ENCODE measurements around the gene TMEM140. TPM values are rescaled to one million over a fixed set of nuclear protein-coding genes. Genes with fewer than 3 reads are reported as not detected.

Gene TMEM140
- total and polyA plus RNA-seq, 2 of the 13 experiments (the other 11 are each of a cell fraction or from before 2014, with no cell fraction given) = 9.2 to 21.7 TPM

DNA sequence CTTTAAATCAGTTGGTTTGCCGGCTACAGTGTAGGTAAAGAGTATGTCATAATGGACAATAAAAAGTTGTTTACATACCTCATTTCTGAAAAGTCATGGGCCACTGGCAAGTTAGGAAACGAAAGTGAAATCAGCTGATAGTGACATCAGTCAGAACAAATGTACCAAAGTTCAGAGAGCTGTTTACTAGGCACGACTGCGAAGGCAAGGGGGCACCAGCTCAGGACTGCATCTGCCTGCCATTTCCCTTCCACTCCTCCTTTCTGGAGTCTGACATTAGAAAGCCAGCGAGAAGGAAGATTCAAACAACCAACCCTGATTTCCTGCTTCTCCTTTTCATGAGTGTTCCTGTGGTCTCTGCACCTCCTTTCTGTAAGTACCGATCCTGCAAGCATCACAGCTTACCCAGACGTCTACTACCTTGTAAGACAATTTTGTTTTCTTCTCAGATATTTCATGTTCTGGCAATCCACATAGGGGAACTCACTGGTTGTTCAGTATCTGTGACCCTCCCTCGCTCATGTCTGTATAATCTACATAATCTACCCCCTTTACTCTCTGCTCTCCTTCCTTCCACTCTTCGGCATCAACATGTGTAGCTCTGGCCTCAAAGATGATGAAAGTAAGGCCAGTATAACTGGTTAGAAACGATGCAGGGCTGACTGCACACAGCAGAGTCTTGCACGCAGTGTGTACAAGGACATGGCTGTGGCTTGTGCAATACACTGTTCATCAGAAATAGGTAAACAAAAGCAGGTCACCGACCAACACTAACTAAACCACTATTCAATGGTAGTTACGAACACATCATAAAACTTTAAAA is at the start of gene TMEM140 (continued):
- TF ChIP-seq ZNF451 (CRISPR knock-in tag; IDR thresholded peaks at IDR 0.05) = no peak
- no peak for TF ChIP-seq ZNF589 (CRISPR knock-in tag; conservative IDR thresholded peaks at IDR 0.05)
- peak; percentile 49; the same call in 1 of the 2 replicates for TF ChIP-seq ZFX (CRISPR knock-in tag; IDR thresholded peaks at IDR 0.05; ENCODE audit: low read depth)
- no peak for TF ChIP-seq EHMT2 (IDR thresholded peaks at IDR 0.05; ENCODE audit: borderline replicate concordance, low read depth, low read length)
- peak; percentile 25 for TF ChIP-seq DMAP1 (CRISPR knock-in tag; IDR thresholded peaks at IDR 0.05)
- no peak for TF ChIP-seq ZNF124 (CRISPR knock-in tag; IDR thresholded peaks at IDR 0.05)
- TF ChIP-seq ZNF205 (CRISPR knock-in tag; IDR thresholded peaks at IDR 0.05) = peak; percentile 16; the same call in 1 of the 2 replicates
- TF ChIP-seq ZNF496 (CRISPR knock-in tag; IDR thresholded peaks at IDR 0.05; ENCODE audit: insufficient replicate concordance) = no peak
- TF ChIP-seq, protein P1, sequence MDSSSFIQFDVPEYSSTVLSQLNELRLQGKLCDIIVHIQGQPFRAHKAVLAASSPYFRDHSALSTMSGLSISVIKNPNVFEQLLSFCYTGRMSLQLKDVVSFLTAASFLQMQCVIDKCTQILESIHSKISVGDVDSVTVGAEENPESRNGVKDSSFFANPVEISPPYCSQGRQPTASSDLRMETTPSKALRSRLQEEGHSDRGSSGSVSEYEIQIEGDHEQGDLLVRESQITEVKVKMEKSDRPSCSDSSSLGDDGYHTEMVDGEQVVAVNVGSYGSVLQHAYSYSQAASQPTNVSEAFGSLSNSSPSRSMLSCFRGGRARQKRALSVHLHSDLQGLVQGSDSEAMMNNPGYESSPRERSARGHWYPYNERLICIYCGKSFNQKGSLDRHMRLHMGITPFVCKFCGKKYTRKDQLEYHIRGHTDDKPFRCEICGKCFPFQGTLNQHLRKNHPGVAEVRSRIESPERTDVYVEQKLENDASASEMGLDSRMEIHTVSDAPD (CRISPR knock-in tag; IDR thresholded peaks at IDR 0.05) = peak; percentile 40; the same call in 1 of the 2 replicates
- TF ChIP-seq ZNF512 (CRISPR knock-in tag; IDR thresholded peaks at IDR 0.05) = no peak
- no peak for TF ChIP-seq ZNF251 (CRISPR knock-in tag; IDR thresholded peaks at IDR 0.05)
- TF ChIP-seq DZIP1 (CRISPR knock-in tag; IDR thresholded peaks at IDR 0.05) = no peak
- no peak for TF ChIP-seq MATR3 (CRISPR knock-in tag; IDR thresholded peaks at IDR 0.05)
- TF ChIP-seq, protein P2, sequence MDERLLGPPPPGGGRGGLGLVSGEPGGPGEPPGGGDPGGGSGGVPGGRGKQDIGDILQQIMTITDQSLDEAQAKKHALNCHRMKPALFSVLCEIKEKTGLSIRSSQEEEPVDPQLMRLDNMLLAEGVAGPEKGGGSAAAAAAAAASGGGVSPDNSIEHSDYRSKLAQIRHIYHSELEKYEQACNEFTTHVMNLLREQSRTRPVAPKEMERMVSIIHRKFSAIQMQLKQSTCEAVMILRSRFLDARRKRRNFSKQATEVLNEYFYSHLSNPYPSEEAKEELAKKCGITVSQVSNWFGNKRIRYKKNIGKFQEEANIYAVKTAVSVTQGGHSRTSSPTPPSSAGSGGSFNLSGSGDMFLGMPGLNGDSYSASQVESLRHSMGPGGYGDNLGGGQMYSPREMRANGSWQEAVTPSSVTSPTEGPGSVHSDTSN (CRISPR knock-in tag; IDR thresholded peaks at IDR 0.05) = no peak
- TF ChIP-seq ADNP (CRISPR knock-in tag; IDR thresholded peaks at IDR 0.05) = no peak
- TF ChIP-seq NCOR1 (IDR thresholded peaks at IDR 0.05; ENCODE audit: borderline replicate concordance, low read length) = peak; percentile 33; the same call in 1 of the 2 replicates
- TF ChIP-seq, protein P3, sequence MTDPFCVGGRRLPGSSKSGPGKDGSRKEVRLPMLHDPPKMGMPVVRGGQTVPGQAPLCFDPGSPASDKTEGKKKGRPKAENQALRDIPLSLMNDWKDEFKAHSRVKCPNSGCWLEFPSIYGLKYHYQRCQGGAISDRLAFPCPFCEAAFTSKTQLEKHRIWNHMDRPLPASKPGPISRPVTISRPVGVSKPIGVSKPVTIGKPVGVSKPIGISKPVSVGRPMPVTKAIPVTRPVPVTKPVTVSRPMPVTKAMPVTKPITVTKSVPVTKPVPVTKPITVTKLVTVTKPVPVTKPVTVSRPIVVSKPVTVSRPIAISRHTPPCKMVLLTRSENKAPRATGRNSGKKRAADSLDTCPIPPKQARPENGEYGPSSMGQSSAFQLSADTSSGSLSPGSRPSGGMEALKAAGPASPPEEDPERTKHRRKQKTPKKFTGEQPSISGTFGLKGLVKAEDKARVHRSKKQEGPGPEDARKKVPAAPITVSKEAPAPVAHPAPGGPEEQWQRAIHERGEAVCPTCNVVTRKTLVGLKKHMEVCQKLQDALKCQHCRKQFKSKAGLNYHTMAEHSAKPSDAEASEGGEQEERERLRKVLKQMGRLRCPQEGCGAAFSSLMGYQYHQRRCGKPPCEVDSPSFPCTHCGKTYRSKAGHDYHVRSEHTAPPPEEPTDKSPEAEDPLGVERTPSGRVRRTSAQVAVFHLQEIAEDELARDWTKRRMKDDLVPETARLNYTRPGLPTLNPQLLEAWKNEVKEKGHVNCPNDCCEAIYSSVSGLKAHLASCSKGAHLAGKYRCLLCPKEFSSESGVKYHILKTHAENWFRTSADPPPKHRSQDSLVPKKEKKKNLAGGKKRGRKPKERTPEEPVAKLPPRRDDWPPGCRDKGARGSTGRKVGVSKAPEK (CRISPR knock-in tag; IDR thresholded peaks at IDR 0.05; ENCODE audit: borderline replicate concordance) = no peak
- TF ChIP-seq SP2 (CRISPR knock-in tag; IDR thresholded peaks at IDR 0.05) = no peak
- peak; percentile 80 for TF ChIP-seq RBFOX2 (IDR thresholded peaks at IDR 0.05; ENCODE audit: low read depth, low read length)
- TF ChIP-seq ATF7-NPFF (CRISPR knock-in tag; IDR thresholded peaks at IDR 0.05; ENCODE audit: low read depth) = no peak
